NCI-H345 (cell line): ENCODE data around the gene SEZ6L.

Source experiments
- DNase-seq: peaks from one replicate; lab custom pipeline; 2025; lab: John Stamatoyannopoulos, UW

Gene SEZ6L

DNA sequence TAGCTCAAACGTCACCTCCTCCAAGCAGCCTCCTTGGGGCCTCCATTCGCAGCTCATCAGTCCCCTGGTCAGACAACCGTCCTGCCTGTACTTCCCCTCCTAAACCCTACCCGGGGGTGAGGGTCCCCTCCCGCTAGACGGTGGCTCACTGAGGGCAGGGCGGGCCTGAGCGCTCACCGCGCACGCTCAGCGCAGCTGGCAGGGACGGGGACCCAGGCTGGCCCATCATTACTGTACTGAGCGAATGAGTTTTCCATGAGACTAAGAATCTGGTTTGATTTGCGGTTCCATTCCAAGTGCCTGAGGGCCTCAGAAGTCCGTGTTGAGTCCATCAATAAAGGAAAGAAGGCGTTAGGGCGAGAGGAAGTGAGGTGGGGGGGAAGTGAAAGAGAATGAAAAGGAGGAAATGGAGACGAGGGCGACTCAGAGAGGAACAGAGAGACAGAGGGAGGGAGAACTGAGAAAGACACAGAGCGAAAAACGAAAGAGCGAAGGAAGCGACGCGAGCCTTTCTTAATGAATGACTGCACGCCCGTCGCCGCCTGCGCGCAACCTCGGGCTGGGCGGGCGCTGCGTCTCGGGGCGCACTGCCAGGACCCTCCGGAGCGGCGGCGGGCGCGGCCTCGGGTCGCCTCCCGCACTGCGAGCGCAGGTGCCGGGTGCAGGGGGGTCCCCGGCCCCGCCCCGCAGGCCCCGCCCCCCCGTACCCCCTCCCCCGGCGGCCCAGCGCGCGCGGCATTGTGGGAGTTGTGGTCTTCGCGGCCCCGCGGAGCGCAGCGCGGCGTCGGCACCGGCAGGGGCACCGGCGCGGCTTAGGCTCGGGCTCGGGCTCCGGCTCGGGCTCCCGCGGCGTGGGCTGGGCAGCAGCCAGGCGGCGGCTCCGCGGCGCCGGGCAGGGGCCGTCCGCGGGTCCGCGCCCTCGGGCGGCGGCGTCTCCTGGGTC, 259.5 kb downstream of the SEZ6L start, which contains the start of gene ASPHD2:
Gene ASPHD2 (plus strand): TSS at position 746 of the 943 bp plus-strand sequence. CDS start 4,356 bp downstream, outside the sequence.
- peak; percentile 66 for DNase-seq

DNA sequence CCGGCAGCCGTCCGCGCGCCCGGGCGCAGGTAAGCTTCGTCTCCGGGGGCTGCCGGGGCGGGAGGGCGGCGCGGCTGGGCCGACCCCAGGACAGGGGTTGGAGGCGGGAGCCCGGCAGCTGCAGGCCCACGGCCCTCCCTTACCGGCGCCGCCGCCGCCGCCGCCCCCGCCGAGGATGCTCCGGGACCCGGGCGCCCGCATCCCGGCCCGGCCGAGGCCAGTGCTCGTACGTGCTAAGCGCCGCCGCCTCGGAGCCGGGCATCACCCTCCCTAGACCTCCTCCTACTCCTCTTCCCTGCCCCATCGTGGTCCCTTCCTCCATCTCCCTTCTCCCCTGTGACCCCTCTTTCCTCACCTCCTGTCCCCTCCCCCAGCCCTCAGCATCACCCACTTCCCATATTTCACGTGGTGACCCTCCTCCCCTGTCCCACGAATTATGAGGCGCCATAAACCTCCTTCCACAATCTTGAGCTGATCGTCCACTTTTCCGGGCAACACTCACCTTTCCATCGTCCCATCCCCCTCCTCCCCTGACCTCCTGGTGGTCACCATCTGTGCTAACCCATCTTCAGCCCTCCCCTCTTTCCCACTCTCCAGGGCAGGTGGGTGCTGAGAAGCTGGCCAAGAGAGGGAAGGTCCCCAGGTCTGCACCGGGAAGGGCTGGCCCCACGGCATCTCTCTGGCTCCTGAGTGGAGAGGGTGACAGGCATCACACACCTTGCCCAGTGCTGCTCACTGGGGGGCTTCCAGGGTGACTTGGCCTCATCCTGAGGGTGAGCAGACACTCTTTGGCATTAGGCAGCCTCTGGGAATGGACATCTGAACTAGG, 260.4 kb downstream of the SEZ6L start:
- no peak for DNase-seq

- DNase-seq = no peak
Observed at GRCh38 chr22:26430600-26430999, 261.3 kb downstream of the SEZ6L start.

DNA sequence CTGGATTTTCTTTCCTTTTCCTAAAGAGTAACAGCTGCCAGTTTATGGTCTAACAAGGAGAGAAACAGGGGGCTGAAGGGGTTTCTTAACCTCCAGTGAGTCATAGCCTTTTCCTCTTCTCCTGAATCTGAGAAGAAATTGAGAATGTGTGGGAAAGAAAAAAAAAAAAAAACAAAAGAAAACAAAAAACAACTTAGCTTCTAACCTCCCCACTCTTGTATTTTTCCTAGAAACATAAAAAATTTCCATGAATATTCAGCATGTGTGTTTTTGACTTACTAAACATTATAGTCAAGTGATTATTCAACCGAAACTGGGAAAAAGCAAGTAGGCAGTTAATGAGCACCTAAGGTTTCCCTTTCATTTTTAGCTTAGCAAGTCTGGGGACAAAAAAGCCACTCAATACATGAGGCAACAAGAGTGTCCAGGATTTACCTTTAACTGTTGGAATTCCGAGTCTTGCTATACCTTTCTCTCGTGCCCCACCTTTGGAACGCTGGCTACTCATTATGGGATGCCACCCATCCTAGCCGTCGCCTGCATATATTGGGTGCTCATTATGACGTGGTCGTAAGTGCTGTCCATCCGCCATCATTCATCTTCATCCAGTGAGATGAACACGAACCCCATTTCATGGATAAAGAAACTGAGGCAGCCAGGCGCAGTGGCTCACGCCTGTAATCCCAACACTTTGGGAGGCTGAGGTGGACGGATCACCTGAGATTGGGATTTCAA, 262.2 kb downstream of the SEZ6L start:
- DNase-seq = no peak

GRCh38 chr22:26432619-26433311, 263.5 kb downstream of the SEZ6L start:
- no peak for DNase-seq
